ENCODE data around the gene F13B.

DNA sequence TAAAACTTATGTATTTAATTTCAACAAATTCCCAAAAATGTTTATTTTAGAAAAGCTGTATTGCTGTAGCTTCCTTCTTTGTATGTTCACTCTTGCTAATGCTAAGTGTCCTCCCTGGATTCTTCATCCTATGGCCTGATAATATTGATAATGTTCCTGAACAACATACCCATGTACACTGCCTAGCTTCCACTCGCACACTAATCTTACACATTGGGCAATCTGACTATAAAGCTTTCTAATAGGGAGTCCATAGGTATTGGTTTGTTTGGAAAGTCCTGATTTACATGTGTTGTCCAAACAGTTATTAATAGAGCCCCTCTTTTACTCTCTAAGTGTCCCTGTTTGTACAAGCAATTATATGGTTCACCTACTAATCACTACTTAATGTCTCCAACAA lies 783 bp downstream of the F13B start:
- TF ChIP-seq, protein P1, sequence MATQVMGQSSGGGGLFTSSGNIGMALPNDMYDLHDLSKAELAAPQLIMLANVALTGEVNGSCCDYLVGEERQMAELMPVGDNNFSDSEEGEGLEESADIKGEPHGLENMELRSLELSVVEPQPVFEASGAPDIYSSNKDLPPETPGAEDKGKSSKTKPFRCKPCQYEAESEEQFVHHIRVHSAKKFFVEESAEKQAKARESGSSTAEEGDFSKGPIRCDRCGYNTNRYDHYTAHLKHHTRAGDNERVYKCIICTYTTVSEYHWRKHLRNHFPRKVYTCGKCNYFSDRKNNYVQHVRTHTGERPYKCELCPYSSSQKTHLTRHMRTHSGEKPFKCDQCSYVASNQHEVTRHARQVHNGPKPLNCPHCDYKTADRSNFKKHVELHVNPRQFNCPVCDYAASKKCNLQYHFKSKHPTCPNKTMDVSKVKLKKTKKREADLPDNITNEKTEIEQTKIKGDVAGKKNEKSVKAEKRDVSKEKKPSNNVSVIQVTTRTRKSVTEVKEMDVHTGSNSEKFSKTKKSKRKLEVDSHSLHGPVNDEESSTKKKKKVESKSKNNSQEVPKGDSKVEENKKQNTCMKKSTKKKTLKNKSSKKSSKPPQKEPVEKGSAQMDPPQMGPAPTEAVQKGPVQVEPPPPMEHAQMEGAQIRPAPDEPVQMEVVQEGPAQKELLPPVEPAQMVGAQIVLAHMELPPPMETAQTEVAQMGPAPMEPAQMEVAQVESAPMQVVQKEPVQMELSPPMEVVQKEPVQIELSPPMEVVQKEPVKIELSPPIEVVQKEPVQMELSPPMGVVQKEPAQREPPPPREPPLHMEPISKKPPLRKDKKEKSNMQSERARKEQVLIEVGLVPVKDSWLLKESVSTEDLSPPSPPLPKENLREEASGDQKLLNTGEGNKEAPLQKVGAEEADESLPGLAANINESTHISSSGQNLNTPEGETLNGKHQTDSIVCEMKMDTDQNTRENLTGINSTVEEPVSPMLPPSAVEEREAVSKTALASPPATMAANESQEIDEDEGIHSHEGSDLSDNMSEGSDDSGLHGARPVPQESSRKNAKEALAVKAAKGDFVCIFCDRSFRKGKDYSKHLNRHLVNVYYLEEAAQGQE (IDR thresholded peaks at IDR 0.05; ENCODE audit: insufficient read depth in 1 of 2, low read depth in 2 of 2, low read length in 2 of 2): no peak
- no peak for TF ChIP-seq POLR2AphosphoS5 (IDR thresholded peaks at IDR 0.05; ENCODE audit: low read depth, low read length)
- no peak for TF ChIP-seq TAF1 (IDR thresholded peaks at IDR 0.05; ENCODE audit: borderline replicate concordance, insufficient read depth, low read length)
- no peak for TF ChIP-seq SIN3A (IDR thresholded peaks at IDR 0.05; ENCODE audit: borderline replicate concordance, insufficient read depth, low read length)

All from PFSK-1 (cell line).